ENCODE data around the gene FOXP2.

GRCh38 chr7:114402876-114403635 is 11.6 kb upstream of the FOXP2 start:
- TF ChIP-seq TSHZ2 (CRISPR knock-in tag; IDR thresholded peaks at IDR 0.05) (no peak), ZNF70 (CRISPR knock-in tag; IDR thresholded peaks at IDR 0.05) (no peak), PATZ1 (CRISPR knock-in tag; IDR thresholded peaks at IDR 0.05; ENCODE audit: borderline replicate concordance) (no peak), ARNTL (CRISPR knock-in tag; IDR thresholded peaks at IDR 0.05; ENCODE audit: borderline replicate concordance, low read depth) (no peak), SNAI2 (CRISPR knock-in tag; IDR thresholded peaks at IDR 0.05) (no peak), ZNF8 (CRISPR knock-in tag; IDR thresholded peaks at IDR 0.05) (no peak), ZFP3 (CRISPR knock-in tag; IDR thresholded peaks at IDR 0.05) (no peak), ZFP30 (CRISPR knock-in tag; IDR thresholded peaks at IDR 0.05) (no peak), OSR1 (CRISPR knock-in tag; IDR thresholded peaks at IDR 0.05) (no peak), ZNF565 (CRISPR knock-in tag; conservative IDR thresholded peaks at IDR 0.05; ENCODE audit: low read depth) (no peak), ESRRG (CRISPR knock-in tag; IDR thresholded peaks at IDR 0.05) (no peak), CSDC2 (CRISPR knock-in tag; IDR thresholded peaks at IDR 0.05) (no peak)
